NCI-H2171 treated with DMSO at 0.1 percent for 48 hours (cell line): Measurements from ENCODE around the gene STAC2.
"Not testable (repeated sequence)": the region's sequence is repeated elsewhere in the genome, so short reads cannot be mapped to it uniquely, and the experiment has no call there.

ENCODE experiments used
- DNase-seq: peaks from one replicate; lab custom pipeline; 2025; lab: John Stamatoyannopoulos, UW

Gene STAC2

DNA sequence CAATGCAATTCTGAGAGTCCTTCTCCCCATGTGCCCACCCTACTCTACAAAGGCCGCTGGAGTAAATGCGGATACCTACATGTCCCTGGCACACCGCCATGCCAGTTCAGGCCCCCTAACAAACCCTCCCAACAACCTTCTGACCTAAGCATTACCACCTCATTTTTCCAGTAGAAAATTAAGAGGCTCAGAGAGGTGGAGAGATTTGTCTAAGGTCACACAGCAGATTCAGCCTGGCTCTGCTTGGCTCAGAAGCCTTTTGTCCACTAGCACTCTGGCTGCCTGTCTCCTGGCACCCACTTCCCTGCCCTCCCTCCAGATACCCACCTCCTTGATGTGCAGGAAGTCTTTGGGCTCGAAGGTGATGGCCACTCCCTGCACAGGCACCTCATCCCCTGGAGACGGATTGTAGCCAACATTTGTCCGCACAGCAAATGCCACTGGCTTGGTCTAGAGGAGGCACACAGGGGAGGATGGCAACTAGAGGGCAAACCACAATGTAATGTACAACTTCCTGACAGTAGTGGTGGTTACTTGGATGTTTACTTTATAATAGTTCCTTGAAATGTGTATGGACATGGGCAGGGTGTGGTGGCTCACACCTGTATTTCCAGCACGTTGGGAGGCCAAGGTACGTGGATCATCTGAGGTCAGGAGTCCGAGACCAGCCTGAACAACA is 38.5 kb downstream of the STAC2 start:
- no peak for DNase-seq

DNA sequence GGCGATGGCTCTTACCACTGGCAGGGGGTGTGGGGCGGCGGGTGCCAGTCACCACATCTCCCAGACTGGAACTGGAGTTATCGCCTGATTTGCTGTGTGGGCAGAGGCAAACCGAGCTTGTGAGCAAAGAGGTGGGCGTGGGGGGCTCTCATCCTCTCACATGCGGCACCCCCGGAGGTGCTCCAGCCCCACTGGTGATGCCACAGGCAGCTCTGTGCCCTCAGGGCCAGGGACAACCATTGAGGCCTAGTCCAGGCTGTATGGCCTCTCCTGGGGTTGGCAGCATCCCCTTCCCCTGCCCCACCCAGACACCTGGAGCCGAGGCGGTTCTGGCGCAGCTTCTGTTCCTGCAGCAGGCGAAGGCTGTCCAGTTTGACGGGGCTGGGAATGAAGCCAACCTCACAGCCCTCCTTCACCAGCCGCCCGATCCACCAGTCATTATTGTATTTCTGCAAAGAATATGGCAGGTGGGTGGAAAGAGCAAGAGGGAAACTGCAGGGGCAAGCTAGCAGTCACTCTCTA is 39.2 kb downstream of the STAC2 start:
- no peak for DNase-seq

DNA sequence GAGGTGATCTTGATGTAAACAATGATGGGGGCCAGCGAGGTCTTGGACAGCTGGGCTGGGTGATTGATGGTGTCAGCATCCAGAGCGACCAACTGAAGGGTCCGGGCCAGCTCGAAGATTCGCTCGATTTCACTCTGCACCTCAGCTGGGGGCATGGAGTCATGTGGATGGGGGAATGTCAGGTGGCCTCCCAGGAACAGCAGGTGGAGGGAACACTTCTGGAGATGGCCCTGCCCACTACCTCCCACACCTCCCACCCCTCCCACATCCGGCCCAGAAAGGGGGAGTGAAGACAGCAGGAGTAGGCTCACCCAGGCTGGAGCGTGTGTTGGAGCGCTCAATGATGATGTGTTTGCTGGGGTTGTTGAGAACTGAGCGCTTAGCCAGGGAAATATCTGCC is 42.0 kb downstream of the STAC2 start:
- DNase-seq = no peak

DNA sequence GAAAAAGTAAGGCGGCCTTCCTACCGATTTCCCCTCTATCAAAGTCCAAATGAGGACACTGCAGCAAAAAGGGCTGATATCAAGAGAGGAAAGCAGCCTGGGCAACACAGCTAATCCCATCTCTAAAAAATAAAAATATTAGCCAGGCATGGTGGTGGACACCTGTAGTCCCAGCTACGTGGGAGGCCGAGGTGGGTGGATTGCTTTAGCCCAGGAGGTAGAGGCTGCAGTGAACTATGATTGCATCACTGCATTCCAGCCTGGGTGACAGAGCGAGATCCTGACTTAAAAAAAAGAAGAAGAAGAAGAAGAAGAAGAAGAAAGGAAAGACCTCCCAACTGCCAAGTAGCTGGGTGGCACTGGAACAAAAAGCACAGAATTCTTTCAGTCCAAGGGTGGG is 42.7 kb downstream of the STAC2 start:
- no peak for DNase-seq

DNA sequence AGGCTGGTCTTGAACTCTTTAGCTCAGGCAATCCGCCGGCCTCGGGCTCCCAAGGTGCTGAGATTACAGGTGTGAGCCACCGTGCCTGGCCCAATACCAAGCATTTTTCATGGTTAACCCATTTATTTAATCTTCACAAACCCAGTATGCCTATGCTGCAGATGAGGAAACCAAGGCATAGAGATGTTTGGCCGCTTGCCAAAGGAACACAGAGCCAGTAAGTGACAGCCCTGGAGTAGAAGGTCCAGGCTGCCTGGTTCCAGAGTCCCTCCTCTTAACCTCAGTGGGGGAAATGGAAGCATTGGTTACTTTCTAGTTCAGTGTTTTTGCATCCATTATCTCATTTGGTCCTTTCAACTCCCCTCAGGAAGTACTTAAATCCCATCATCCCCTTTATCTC is 44.4 kb downstream of the STAC2 start:
- DNase-seq = no peak

DNA sequence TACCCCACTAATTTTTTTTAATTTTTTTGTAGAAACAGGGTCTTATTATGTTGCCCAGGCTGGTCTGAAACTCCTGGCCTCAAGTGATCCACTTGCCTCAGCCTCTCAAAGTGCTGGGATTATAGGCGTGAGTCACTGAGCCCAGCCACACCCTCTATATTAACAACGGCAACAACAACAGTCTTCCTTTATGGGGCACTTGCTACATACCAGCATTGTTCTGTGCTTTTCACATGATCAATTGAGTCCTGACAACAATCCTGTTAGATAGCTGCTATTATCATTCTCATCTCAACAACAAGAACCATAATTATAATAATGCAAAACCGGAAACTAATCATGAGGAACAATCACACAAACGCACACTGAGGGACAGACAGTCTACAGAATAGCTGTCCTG is 47.2 kb downstream of the STAC2 start:
- DNase-seq = no peak

DNA sequence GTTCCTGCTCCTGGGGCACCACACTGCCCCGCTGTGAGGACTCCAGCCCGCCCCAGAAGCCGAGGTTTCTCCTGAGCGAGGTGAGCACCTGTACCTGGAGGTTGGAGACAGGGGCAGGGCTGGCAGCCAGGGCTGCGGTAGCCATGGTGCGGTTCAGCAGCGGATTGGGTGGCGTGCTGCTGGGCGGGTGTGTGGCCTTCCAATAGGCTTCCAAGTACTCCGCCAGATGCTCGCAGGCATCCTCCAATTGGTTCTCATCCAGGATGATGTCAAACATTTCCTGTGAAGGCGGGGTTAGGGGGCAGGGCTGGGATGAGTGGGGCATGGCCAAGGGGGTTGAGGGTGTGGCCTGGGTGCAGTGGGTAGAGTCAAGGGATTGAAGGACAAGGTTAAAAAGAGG is 48.5 kb downstream of the STAC2 start:
- DNase-seq = no peak

DNA sequence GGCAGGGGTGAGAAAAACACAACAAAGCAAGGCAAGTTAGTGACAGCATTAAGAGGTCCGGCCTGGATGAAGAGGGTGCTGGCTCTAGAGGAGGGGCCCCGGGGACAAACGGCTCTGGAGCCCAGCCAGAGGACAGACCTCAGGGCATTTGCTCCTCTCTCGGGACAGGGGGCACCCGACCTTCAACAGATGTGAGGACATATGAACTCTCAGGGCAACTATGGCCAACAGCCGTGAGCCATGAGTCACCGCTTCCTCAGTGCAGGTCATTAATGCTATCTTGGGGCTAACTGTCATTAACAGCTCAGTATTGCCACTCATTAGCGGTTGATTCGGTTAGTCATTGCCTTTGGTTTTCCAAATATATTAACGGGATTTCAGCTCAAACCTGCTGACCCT is 50.1 kb downstream of the STAC2 start:
- no peak for DNase-seq

DNA sequence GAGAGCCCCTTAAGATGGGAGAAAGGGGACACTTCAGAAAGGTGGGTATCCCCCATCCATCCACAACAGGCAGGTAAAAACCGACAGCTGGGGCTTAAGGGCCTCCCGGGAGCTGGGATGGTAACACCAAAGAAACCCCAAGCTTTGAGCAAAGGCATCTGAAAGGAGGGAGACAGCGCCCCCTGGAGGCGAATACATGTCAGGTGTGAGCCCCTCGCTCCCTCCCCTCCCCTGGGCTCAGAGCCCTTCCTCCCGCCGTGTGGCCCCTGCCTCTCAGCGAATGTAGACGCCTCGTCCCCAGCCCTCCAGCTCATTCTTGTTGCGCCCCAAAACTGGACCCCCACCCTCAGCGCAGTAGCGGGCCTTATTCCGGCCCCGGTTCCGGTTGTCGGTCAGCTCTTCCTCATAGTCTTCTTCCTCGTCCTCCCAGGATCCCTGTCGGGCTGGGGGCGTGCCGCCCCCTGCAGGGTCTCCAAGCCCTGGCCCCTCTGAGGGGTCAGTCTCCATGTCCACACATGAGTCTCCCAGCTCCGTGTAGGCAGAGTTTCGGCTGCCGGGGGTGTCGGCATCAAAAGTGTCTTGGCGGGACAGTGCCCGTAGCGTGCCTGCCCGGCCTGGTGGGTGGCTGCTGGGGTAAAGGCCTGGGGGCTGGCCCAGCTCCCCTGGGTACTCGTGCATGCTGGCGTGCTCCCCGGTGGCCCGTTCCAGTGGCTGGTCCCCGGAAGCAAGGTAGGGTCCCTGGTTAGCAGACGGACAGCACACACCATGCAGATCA is 50.6 kb downstream of the STAC2 start:
- peak; percentile 77 for DNase-seq

DNA sequence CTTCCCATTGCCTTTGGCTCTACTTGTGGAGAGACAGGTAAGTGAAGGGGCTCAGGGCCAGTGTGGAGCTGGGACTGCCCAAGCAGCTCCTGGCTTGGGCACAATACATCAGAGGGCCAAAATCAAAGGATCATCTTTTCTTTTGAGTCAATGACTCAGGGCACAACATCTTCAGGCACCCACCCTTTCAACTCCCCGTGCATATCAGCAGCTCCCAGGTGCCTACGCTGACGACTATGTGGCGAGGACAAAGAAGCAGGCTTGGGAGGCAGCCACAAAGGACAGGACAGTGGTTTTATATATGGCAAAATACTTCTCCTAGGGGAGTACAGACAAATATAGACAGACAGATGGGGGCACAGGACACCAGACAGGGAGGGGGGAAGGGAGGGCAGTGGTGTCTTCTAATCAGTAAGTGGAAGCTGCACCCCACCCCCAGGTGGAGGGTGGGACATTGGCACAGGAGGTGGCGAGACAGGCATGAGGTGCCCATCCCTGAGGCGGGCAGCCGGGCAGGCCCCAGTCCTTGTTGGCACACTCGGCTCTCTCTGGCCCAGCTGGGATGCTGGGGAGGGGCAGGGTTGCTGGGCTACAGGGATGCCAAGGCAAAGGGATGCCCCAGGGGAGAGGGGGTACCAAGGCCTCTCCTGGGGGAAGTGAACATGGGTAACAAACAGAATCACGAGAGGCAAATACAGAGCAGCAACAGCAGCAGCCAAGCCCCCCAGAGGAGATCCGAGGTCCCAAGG is 52.0 kb downstream of the STAC2 start:
- no peak for DNase-seq

DNA sequence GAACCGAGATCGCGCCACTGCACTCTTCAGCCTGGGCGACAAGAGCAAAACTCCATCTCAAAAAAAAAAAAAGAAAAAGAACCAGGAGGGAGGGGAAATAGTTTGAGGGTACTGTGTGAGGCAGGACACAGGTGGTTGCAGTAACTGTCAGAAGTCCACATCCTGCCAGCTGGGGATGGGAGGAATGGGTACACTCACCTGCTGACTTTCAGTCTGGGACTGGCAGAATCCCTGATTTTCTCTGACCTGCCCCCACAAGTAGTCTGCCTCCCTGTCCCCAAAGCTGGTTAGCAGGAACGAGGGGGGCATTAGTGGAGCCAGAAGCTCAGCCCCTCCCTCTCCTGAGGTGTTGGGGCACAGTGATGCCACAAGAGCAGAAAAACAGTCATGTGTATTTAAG is 52.7 kb downstream of the STAC2 start:
- DNase-seq = no peak

DNA sequence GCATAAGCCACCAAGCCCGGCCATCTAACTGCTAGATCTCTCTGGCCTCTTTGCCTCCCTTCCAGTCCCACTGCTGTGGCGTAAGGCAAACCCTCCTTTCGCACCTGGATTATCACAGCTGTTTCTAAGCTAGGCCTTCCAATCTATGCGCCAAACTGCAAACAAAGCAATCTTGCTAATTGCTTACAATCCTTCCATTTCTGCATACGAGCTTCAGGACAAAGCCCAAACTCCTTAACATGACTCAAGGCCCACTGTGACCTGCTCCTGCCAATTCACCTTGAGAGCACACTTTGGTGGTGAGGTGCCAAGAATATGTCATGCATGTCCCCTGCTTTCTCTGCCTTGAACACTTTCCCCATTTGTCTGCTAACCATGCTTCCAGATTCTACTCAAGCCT is 53.8 kb downstream of the STAC2 start:
- no peak for DNase-seq

DNA sequence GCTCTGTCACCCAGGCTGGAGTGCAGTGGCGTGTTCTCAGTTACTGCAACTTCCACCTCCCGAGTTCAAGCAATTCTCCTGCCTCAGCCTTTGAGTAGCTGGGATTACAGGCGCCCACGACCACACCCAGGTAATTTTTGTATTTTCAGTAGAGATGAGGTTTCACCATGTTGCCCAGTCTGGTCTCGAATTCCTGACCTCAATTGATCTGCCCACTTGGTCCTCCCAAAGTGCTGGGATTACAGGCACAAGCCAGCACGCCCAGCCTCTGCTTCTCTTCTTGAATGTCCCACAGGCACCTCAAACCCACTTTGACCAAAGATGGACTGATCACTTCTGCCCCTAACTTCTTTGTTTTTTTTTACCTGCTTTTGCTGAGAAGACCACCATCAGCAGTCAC is 55.2 kb downstream of the STAC2 start:
- DNase-seq = no peak

DNA sequence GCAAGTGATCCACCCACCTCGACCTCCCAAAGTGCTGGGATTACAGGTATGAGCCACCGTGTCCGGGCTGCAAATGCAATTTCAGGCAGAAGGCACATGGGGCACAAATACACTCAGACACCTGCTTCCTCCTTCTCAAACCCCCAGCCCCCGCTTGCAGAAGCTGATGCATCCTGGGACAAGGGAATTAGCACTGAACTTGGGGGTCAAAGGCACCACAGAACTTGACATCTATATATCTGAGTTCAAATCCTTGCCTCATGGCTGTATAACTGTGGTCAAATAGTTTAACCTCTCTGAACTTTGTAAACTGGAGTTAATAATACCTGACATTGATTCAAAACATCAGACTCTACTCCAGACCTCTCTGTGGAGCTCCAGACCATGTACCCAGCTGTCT is 55.6 kb downstream of the STAC2 start:
- peak; percentile 20 for DNase-seq

DNA sequence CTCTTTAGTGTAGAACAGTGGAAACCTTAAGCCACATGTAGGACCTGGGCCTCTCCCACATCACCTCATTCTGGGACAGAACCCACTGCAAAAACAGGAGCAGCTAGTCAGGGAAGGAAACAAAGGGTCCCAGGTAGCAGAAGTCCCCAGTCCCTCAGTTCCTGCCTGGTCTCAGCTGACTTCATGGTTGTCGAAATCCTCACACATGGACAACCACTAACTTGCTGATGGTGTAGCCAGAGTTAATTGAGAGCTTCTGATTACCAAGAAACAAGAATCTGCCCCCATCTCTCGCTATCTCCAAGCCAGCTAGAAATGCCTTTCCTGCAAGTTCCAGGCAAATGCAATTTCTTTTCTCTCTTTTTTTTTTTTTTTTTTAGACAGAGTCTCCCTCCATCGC is 56.2 kb downstream of the STAC2 start:
- DNase-seq = no peak

DNA sequence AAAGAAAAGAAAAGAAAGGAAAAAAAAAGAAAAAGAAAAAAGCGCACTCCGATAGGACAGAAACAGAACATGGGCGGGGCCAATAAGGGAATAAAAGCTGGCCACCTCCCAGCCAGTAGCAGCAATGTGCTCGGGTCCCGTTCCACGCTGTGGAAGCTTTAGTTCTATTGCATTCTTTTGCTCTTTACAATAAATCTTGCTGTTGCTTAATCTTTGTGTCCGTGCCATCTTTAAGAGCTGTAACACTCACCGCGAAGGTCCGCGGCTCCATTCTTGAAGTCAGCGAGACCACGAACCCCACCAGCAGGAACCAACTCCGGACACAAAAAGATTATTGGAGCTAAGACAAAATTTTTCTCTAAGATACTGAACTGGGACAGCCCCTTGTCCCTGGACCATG is 56.6 kb downstream of the STAC2 start:
- DNase-seq = no peak

DNA sequence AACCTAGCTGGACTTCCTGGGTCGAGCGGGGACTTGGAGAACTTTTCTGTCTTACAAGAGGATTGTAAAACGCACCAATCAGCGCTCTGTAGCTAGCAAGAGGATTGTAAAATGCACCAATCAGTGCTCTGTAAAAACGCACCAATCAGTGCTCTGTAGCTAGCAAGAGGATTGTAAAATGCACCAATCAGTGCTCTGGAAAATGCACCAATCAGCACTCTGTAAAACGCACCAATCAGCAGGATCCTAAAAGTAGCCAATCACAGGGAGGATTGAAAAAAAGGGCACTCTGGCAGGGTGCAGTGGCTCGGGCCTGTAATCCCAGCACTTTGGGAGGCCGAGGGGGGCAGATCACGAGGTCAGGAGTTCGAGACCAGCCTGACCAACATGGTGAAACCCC is 57.2 kb downstream of the STAC2 start:
- DNase-seq = not testable (repeated sequence)

DNA sequence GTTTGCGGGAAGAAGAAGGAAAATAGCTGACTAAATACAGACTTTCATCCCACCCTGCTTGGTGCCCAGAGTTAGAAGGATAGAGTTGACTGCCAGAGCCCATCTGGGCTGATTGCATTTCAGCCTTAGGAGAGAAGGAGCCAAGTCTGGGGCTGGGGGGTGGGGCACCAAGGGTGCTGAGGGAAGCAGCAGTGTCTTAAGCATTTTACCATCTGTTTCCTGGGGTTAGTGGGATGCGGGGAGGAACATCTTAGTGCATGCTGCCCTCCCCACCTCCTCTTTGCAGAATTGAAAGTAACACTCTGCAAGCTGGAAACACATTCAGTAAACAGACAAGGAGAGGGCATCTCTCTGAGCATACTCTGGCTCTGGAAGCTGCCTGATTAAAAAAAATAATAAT is 58.3 kb downstream of the STAC2 start:
- peak; percentile 84 for DNase-seq

DNA sequence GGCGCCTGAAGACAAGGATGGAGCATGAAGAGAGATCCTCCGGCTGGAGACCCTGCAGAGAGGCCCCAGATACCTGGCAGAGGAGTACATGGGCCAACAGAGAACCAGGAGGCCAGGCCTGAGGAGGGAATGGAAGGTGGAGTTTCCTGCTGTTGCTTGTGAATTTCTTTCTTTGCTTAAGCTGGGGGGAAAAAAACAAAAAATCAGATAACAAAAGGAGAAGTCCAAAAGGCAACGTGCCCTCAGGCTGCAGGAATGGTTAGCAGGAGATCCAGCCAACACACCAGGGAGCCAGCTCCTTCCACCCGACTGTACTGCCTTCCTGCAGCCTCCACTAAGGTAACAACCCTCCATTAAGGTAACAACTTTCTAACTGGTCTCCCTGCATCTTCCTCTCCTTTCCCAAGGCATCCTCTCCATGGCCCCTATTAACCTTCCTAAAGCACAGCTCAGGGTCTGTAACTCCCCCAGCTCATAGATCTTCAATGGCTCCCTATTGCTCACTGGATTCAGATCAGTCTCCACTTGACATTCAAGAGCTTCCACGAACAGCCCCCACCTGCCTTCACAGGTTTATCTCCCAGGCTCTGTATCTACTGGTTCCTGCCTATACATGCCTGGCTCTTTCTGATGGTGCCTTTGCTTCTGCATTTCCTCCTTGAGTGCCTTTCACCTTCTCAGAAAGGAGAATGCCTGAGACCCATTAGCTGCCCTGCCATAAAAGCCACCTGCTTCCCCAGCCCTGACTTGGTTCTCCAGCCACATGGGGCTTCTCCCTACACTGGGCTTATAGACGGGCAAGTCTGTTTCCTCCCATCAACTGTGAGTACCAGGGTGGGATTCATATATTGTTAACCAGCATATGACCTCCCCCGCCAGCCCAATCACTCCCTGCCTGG is 59.1 kb downstream of the STAC2 start:
- DNase-seq = peak; percentile 65

DNA sequence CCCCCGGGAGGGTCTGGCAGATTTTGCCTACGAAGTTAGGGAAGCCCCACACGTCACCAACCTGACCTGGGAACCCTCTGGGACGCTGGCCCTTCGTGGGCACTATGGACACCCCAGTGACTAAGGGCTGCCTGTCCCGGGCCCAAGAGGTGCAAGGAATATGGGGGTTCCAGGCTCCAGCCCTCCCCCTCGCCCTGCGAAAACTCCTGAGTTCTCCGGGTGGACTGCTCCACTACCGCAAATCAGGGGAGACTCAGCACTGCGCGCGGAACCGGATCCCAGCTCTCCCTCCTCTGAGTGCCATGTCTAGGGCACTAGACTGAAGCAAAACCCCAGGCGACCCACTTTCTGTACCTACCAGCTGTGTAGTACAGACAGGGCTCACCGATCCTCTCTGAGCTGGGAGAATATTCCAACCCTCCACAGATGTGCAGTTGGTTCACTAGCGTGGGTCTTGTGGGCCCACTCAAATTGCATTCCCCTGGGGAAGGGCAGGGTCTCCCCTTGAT is 59.9 kb downstream of the STAC2 start, which contains the start of gene ARL5C:
Gene ARL5C (minus strand): TSS at position 321 of the 509 bp plus-strand sequence. CDS start 401 bp downstream, outside the sequence.
- DNase-seq = no peak

DNA sequence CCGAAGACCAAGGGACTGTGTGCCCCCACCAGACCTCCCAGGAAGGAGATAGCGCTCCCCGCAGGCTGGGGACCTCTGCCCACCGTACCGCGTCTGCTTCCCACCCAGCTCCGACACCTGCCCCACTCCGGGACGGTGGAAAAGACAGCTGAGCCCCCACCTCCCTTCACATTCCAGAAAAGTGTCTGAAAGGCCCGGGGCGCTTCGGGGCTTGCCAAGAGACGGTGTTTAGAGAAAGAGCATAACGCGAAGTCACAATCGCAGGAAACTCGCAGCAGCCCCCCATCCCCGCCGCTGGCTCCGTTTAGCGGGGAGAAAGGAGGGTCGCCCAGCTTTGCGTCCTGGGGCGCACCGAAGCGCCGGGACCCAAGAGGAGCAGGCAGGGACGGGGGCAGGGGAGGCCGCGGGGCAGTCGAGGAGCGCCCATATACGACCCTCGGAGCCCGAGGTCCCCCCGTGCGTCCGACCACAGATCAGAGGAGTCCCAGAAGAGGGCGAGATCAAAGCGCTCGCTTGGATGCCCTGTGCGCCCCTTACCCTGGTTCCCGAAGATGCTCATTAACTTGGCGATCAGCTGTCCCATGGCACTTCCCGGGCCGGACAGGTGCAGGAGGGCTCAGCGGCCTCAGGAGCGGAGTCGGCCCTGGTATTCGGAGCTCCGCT is 60.4 kb downstream of the STAC2 start:
- DNase-seq = no peak
